RWPE1 (cell line): ENCODE results near the gene NTSR1.

Experiments
- CTCF ChIA-PET: fragments of 350-600 bp; sonication (Branson Sonifier 250); formaldehyde crosslinking; extraction: SDS; loops from one replicate; lab custom pipeline; 2021; lab: Yijun Ruan, JAX
- POLR2A ChIA-PET: fragments of 400-600 bp; formaldehyde crosslinking; extraction: SDS; loops from one replicate; lab custom pipeline; 2020; ENCODE audit warnings: antibody characterized with exemption; ENCODE audit not compliant: low non-redundant PET; lab: Yijun Ruan, JAX
- DNase-seq: peaks from one replicate; pipeline ENCODE4 v3.0.0; 2012; ENCODE audit warnings: low spot score
- H3K27ac ChIP-seq: fragments of 450-650 bp; 2 replicates; pipeline ENCODE4 v1.5.1; 2017
- TF ChIP-seq, protein P1 (sequence below): fragments of 450-650 bp; conservative IDR thresholded peaks from 2 replicates; pipeline ENCODE4 v1.5.1; 2017; ENCODE audit warnings: low read depth, mild to moderate bottlenecking

Gene NTSR1

DNA sequence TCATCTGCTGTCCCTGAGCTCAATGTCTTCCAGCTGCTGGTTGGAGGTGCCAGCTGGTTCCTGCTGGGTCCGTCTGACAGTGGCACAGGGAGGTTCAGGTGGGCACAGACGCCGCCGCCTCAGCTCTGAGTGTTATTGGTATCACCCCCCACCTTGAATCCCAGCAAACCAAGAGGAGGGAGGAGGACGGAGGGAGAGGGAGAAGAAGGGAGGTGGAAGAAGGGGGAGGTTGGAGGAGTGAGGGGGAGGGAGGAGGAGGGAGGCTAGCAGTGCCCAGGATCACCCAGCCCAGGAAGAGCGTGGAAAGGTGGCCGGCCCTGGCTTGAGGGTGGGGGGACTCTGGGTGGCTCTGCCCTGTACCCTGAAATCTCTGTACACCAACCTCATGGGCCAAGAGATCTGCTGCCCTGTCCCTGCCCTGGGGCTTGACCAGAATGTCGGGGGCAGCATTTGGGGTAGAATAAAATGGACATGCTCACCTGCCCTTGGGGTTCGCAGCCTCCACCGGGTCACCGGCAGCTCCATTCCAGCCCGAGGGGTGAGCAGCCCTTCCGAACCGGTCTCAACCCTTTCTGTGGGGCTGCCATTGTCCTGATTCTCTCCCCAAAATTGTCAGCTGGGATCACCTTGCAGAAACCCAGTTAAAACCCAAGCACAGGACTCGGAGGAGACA, 17.1 kb downstream of the NTSR1 start:
- CTCF ChIA-PET: interaction anchor here (1.5 kb wide), 1 partner anchor 18 kb away, joined by 8 read pairs; the partner anchor contains the start of gene NTSR1
- TF ChIP-seq, protein P1, sequence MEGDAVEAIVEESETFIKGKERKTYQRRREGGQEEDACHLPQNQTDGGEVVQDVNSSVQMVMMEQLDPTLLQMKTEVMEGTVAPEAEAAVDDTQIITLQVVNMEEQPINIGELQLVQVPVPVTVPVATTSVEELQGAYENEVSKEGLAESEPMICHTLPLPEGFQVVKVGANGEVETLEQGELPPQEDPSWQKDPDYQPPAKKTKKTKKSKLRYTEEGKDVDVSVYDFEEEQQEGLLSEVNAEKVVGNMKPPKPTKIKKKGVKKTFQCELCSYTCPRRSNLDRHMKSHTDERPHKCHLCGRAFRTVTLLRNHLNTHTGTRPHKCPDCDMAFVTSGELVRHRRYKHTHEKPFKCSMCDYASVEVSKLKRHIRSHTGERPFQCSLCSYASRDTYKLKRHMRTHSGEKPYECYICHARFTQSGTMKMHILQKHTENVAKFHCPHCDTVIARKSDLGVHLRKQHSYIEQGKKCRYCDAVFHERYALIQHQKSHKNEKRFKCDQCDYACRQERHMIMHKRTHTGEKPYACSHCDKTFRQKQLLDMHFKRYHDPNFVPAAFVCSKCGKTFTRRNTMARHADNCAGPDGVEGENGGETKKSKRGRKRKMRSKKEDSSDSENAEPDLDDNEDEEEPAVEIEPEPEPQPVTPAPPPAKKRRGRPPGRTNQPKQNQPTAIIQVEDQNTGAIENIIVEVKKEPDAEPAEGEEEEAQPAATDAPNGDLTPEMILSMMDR: no peak
- POLR2A ChIA-PET: no interaction called here
- peak overlapping the region; percentile 1; the same call in 1 of the 2 replicates for H3K27ac ChIP-seq
- no peak for DNase-seq

DNA sequence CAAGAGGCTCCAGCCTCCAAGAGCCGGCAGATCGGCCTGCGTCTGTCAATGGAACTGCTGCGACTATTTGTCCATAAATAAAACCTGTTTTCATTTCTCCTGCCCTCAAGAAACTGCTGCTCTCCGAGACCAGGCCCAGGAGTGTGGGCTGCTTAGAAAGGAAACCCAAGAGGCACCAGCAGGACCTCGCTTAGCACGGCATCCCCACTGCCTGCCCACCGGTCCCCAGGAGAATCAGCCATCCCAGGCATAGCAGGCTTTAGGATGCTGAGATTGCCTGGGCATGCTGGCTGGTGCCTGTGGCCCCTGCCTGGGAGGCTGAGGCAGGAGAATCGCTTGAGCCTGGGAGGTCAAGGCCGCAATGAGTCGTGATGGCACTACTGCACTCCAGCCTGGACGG, 17.6 kb downstream of the NTSR1 start:
- TF ChIP-seq, protein P1: no peak
- CTCF ChIA-PET: interaction anchor here (1.5 kb wide), 1 partner anchor 18 kb away, joined by 8 read pairs; the partner anchor contains the start of gene NTSR1
- POLR2A ChIA-PET: no interaction called here
- peak overlapping the region; percentile 1; the same call in 1 of the 2 replicates for H3K27ac ChIP-seq
- no peak for DNase-seq

DNA sequence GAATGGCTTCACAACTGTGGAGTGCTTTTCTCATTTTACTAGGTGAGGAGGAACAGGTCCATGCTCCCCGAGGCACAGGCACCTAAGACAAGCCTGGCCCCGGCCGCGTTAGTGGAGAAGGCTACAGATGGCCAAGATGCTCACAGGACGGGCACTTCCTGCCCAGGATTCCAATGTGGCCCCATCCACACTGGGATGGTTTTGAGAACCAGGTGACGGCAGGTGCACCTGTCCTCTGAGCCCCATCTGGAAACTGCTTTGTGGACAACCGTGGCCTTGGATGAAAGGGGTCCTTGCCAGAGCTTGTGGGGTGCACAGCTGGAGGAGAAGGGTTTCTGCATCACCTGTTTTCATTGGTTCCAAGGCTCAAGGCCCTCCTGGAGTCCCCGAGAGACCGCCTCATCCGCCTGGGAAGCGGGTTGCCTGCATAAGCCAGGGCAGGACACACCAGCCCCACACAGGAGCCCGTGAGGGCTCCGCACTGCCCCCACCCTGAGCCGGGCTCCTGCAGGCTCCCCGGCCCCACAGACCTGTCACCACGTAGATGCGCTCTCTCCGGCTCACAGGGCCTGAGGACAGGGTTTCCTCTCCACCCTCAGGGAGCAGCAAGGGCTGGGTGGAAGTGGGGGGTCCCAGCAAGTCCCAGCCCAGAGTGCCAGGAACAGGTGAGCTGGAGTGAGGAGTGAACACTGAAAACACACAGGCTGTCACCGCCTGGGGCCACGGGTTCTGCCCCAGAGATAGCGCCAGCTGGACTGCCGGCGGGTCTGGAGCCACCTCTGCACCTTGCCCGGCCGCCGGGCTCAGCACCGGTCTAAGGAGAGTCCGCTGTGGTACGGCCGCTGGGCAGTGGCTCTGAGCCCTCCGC, 18.3 kb downstream of the NTSR1 start:
- POLR2A ChIA-PET: no interaction called here
- peak overlapping the region; percentile 1; the same call in 1 of the 2 replicates for H3K27ac ChIP-seq
- no peak for DNase-seq
- TF ChIP-seq, protein P1: no peak
- CTCF ChIA-PET: interaction anchor here (1.5 kb wide), 1 partner anchor 19 kb away, joined by 8 read pairs; the partner anchor contains the start of gene NTSR1

DNA sequence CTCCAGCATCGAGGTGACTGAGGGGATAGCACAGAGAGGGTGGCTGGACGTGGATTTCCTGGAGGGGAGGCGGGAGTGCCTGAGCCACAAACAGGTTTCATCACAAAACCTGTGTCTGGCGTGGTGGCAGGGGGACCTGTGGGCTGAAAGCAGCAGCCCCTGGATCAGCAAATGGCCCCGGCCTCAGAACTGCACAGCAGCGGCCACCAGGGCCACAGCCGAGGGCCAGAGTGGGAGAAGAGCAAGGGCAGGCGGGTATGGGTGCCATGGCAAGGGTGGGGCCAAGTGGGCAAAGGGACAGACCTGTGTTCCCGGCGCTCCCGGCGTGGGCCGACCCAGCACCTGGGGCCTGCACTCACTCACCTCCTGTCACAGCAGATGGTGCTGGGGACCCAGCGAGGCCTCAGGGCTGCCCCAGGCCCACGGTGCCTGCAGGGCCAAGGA, 19.0 kb downstream of the NTSR1 start:
- DNase-seq: no peak
- CTCF ChIA-PET: interaction anchor here (1.5 kb wide), 1 partner anchor 19 kb away, joined by 3 read pairs; the partner anchor contains the start of gene NTSR1
- POLR2A ChIA-PET: no interaction called here
- H3K27ac ChIP-seq: peak overlapping the region; percentile 1; the same call in 1 of the 2 replicates
- TF ChIP-seq, protein P1: no peak

DNA sequence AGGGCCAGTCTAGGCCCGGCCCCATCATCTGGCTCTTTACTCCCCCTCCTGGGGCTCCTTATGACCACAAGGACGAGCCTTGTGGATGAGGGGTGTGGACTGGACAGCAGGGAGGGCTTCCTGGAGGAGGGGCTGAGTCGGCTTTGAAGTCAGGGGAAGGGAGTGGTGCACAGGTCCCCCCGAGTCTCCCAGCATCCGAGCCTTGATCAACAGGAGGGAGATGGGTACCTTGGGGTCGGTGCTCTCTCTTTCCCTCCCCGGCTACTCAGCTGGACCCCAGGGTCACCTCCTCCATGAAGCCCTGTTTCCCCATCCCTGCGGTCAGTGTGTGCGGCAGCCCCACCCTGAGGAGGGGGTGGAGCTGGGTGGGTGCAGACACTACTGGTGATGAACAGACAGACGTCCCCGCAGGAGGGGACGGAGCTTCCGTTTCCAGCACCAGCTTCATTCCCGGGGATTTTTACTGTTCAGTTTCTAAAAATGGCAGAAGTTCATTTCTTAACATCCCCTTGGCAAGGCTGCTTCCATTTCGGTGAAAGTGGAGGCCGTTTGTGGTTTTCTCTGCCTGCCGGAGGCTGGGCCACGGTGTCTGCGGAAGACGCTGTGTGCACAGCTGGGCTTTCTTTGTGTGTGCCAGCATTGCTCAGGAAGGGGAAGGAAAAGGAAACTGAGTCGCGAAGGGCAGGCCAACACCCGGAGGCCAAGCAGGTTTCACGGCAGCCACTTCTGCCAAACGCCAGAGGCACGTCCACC, 19.6 kb downstream of the NTSR1 start:
- ChIA-PET CTCF (interaction anchor here (0.6 to 1.5 kb wide), 2 partner anchors 20 to 54 kb away, joined by 3 read pairs; partner anchors contain the start of gene NTSR1), POLR2A (no interaction called here)
- peak overlapping the region; percentile 3; the same call in 1 of the 2 replicates for H3K27ac ChIP-seq
- no peak for DNase-seq
- TF ChIP-seq, protein P1: no peak
